Subcutaneous adipose tissue (tissue), 4 donors: ENCODE results near the gene ORAI2. TPM values are rescaled to one million over a fixed set of nuclear protein-coding genes. Genes with fewer than 3 reads are reported as not detected.

Experiments used
- CTCF ChIP-seq: fragments of 450-650 bp; IDR thresholded peaks from one replicate; pipeline ENCODE4 v1.5.1; 2016; ENCODE audit warnings: low read depth, mild to moderate bottlenecking, control low read depth, antibody characterized with exemption, moderate library complexity
- total RNA-seq, 4 donors: library from RNA; depleted of rRNA; stranded (reverse); fragments of >200 nt; gene quantifications; one replicate each; pipeline ENCODE4 v1.1.0, GENCODE V29; 2016

The ORAI2 gene
- total RNA-seq = 10 to 100 TPM in 1 of 4 donors, 1 to 10 TPM in 3; 2.0 to 26.0 (median 6.4) TPM

- TF ChIP-seq CTCF = no peak
These were observed at the start of gene ORAI2 for GRCh38 chr7:102433219-102434038. Gene ORAI2 (plus strand): TSS chr7:102433575. CDS start chr7:102438957, 5,382 bp downstream.

GRCh38 chr7:102387064-102387463 is 46.3 kb upstream of the ORAI2 start:
- no peak for TF ChIP-seq CTCF

- no peak for TF ChIP-seq CTCF
These were observed 43.6 kb upstream of the ORAI2 start for GRCh38 chr7:102389810-102390209.

- no peak for TF ChIP-seq CTCF
These were observed 42.5 kb upstream of the ORAI2 start for GRCh38 chr7:102390697-102391484.

- no peak for TF ChIP-seq CTCF
These were observed 41.0 kb upstream of the ORAI2 start for GRCh38 chr7:102392330-102392729.

GRCh38 chr7:102393467-102393866 is 39.9 kb upstream of the ORAI2 start:
- TF ChIP-seq CTCF = no peak

- no peak for TF ChIP-seq CTCF
These were observed 37.8 kb upstream of the ORAI2 start for GRCh38 chr7:102395592-102395872.
